Glutamatergic neuron (in vitro differentiated cells): ENCODE data around the gene ACSBG1. TPM values are rescaled to one million over a fixed set of nuclear protein-coding genes. Genes with fewer than 3 reads are reported as not detected.

Experiments used
- DNase-seq: peaks from one replicate; pipeline ENCODE4 v3.0.0; 2022
- H3K27ac Mint-ChIP-seq: one replicate; pipeline ENCODE4 v1.8.0; 2020; ENCODE audit warnings: mild to moderate bottlenecking, mixed read lengths, inconsistent platforms; ENCODE audit not compliant: unreplicated experiment
- H3K27me3 Mint-ChIP-seq: one replicate; pipeline ENCODE4 v1.8.0; 2020; ENCODE audit warnings: mild to moderate bottlenecking, moderate library complexity, mixed read lengths, inconsistent platforms; ENCODE audit not compliant: unreplicated experiment
- H3K36me3 Mint-ChIP-seq: one replicate; pipeline ENCODE4 v1.8.0; 2020; ENCODE audit warnings: mild to moderate bottlenecking, mixed read lengths, inconsistent platforms; ENCODE audit not compliant: unreplicated experiment
- H3K4me1 Mint-ChIP-seq: one replicate; pipeline ENCODE4 v1.8.0; 2020; ENCODE audit warnings: mild to moderate bottlenecking, low read depth, mixed read lengths, inconsistent platforms; ENCODE audit not compliant: unreplicated experiment
- H3K4me3 Mint-ChIP-seq: one replicate; pipeline ENCODE4 v1.8.0; 2020; ENCODE audit warnings: mild to moderate bottlenecking, mixed read lengths, inconsistent platforms; ENCODE audit not compliant: unreplicated experiment
- H3K9me3 Mint-ChIP-seq: one replicate; pipeline ENCODE4 v1.8.0; 2020; ENCODE audit warnings: mild to moderate bottlenecking, moderate library complexity, mixed read lengths, inconsistent platforms; ENCODE audit not compliant: unreplicated experiment
- total RNA-seq: library from RNA; stranded (reverse); fragmentation: NEBNext Ultra II Directional; extraction: Animal tissue kit (Norgen Biotek cat#: 25700); gene quantifications from one replicate; pipeline ENCODE4 v1.2.1, GENCODE V29; 2021; ENCODE audit not compliant: unreplicated experiment
- TF ChIP-seq, protein P1 (sequence below): fragments of 200-600 bp; sonication (generic); IDR thresholded peaks from one replicate; pipeline ENCODE4 v1.5.0; 2021; ENCODE audit not compliant: partially characterized antibody, unreplicated experiment

Gene ACSBG1
- total RNA-seq, 1 donor from 2014 or later: not detected

DNA sequence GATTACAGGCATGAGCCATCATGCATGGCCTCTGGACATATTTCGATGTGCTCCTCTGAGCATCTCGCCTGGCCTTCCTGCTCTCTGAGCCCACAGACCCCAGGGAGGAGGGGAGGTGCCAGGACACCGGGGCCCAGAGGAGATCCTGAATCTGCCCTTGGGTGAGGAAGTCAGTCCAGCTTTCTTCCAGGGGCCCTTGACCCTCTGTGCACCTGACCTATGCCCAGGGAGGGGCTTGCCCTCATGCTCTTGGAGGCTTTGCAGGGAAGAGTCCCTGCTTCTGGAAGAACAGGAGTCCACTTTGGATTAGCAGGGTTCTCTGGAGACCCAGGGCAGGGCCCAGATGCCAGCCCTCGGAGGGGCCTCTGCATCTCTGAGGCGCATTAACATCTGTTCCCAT is 1.4 kb downstream of the ACSBG1 start:
- Mint-ChIP-seq H3K36me3 (no peaks in the 10 kb centered on the region), H3K4me3 (no peak overlapping the region), H3K27ac (no peak overlapping the region), H3K27me3 (peaks cover 9% of the 10 kb centered on the region), H3K9me3 (no peaks in the 10 kb centered on the region), H3K4me1 (peaks cover 4% of the 10 kb centered on the region)
- TF ChIP-seq, protein P1, sequence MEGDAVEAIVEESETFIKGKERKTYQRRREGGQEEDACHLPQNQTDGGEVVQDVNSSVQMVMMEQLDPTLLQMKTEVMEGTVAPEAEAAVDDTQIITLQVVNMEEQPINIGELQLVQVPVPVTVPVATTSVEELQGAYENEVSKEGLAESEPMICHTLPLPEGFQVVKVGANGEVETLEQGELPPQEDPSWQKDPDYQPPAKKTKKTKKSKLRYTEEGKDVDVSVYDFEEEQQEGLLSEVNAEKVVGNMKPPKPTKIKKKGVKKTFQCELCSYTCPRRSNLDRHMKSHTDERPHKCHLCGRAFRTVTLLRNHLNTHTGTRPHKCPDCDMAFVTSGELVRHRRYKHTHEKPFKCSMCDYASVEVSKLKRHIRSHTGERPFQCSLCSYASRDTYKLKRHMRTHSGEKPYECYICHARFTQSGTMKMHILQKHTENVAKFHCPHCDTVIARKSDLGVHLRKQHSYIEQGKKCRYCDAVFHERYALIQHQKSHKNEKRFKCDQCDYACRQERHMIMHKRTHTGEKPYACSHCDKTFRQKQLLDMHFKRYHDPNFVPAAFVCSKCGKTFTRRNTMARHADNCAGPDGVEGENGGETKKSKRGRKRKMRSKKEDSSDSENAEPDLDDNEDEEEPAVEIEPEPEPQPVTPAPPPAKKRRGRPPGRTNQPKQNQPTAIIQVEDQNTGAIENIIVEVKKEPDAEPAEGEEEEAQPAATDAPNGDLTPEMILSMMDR: no peak
- no peak for DNase-seq

DNA sequence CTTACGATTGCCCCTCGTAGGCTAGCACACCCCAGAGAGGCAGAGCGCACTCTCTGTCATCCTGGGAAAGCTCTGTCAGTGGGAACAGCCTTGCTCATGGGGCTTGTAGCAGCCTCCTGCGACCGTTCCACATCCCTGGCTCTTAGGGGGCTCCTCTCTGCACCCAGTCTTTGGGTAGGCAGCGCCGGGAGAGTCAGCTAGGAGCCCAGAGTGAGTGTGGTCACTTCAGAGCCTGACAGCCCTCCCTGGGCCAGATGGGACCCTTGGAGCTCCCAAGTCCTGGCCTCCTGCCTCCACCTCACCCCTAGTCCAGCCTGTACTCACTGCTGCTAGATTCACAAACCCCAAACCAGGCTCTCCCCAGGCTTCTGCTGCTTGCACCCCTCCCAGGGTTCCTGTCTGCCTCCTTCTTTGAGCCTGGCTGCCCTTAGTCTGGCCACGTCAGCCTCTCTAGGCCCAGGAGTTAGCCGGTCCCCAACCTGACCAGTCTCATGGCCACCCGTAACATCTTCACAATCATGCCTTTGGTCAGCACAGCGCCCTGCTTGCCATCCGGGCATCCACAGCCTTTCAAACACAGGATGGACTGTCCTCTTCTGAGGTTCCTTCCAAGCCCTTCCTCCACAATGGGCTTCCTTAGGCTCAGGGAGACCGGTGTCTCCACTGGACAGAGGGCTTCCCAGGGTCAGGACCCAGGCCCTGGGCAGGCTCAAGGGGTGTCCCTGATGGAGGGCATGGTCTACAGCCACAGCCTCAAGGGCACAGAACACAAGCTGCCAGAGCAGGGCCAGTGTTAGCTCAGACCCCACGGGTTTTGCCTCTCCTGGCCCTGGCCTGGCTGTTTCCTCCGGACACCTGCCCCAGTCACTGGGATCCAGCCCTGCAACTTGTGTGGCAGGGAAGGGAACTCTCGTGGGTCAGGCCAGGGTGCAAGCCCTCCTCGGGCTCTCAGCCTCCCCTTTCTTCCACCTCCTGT is 4.6 kb downstream of the ACSBG1 start:
- no peak for DNase-seq
- no peak overlapping the region for H3K4me3 Mint-ChIP-seq

DNA sequence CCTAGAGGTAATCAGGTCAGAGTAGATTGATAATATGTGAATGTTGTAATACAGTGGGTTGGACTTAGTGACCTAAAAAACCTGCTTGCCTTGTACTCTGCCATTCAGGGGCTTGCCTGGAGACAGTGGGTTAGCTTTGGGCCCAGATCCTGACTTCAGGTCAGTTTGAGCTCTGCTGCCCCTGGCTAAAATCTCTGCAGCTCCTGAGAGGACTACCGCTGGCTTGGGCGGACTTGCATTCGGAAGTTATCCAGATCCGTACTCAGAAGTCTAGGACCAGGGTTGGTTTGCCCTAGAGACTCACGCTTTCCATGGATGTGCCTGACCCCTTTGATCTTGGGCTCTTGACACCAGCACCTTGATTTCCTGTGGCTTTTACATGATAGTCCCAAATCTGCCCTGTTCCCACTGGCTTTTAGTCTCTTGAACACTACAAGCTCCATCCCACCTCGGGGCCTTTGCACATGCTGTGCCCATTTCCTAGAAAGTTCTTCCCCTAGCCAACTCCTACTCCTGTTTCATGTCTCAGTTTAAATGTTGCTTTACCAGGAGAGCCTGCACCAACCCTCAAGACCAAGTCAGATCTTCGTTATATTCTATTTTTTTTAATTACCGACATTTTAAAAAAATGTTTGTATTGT is 5.9 kb downstream of the ACSBG1 start:
- Mint-ChIP-seq H3K36me3 (no peaks in the 10 kb centered on the region), H3K4me1 (peaks cover 6% of the 10 kb centered on the region), H3K27ac (no peak overlapping the region), H3K27me3 (peaks cover 6% of the 10 kb centered on the region), H3K9me3 (no peaks in the 10 kb centered on the region), H3K4me3 (no peak overlapping the region)
- no peak for DNase-seq
- TF ChIP-seq, protein P1: no peak

More for the DNA sequence above, 4.6 kb downstream of the ACSBG1 start:
- Mint-ChIP-seq H3K9me3 (no peaks in the 10 kb centered on the region), H3K4me1 (peaks cover 4% of the 10 kb centered on the region), H3K27me3 (peaks cover 7% of the 10 kb centered on the region), H3K36me3 (no peaks in the 10 kb centered on the region), H3K27ac (no peak overlapping the region)
- TF ChIP-seq, protein P1: no peak

DNA sequence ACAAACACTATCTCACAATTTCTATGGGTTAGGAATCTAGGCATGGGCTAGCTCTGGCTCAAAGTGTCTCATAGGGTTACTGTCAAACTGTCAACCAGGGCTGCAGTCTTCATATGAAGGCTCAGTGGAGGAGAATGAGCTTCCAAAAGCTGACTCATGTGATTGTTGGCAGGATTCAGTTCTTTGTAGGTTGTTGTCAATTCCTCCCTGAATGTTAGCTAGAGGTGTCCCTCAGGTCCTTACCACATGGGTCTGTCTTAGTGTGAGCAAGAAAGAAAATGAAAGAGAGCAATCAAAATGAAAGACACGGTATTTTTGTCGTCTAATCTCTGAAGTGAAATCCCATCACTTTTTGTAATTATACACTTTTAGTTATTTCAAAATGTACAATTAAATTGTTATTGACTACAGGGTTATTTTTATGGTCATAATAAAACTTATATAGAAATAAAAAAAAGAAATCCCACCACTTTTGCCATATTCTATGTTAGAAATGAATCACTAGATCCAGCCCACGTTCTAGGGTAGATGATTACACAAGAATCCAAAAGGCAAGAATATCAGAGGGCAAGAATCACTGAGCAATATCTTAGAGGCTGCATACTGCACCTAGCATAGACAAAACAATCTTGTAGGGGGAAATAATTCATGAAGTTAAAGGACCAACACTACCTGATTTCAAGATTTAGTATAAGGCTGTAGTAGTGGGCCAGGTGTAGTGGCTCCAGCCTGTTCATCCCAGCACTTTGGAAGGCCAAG is 8.4 kb downstream of the ACSBG1 start:
- no peak for DNase-seq
- peaks cover 5% of the 10 kb centered on the region for H3K27me3 Mint-ChIP-seq
- no peak overlapping the region for H3K27ac Mint-ChIP-seq
- TF ChIP-seq, protein P1: no peak
- no peak overlapping the region for H3K4me3 Mint-ChIP-seq
- H3K4me1 Mint-ChIP-seq: peaks cover 11% of the 10 kb centered on the region
- H3K9me3 Mint-ChIP-seq: peaks cover 2% of the 10 kb centered on the region
- no peaks in the 10 kb centered on the region for H3K36me3 Mint-ChIP-seq
